Mesothelial cell of epicardium (in vitro differentiated cells): ENCODE results near the gene STK32B. TPM values are rescaled to one million over a fixed set of nuclear protein-coding genes. Genes with fewer than 3 reads are reported as not detected.

ENCODE experiments used
- DNase-seq, 2 experiments: peaks; one replicate each; pipeline ENCODE4 v3.0.0; 2021; ENCODE audit warnings: low spot score in 2 of 2; ENCODE audit not compliant: unreplicated experiment in 2 of 2
- H3K27ac Mint-ChIP-seq: 2 replicates; pipeline ENCODE4 v1.8.0; 2021; ENCODE audit warnings: mixed read lengths
- H3K27me3 Mint-ChIP-seq: 2 replicates; pipeline ENCODE4 v1.8.0; 2021; ENCODE audit warnings: low read depth, mixed read lengths
- H3K36me3 Mint-ChIP-seq: 2 replicates; pipeline ENCODE4 v1.8.0; 2021; ENCODE audit warnings: mixed read lengths
- H3K4me1 Mint-ChIP-seq: 2 replicates; pipeline ENCODE4 v1.8.0; 2021; ENCODE audit warnings: mixed read lengths
- H3K4me3 Mint-ChIP-seq: 2 replicates; pipeline ENCODE4 v1.8.0; 2021; ENCODE audit warnings: mild to moderate bottlenecking, moderate library complexity, mixed read lengths
- H3K9me3 Mint-ChIP-seq: 2 replicates; pipeline ENCODE4 v1.8.0; 2021; ENCODE audit warnings: mixed read lengths
- total RNA-seq: library from RNA; stranded (reverse); gene quantifications from 3 replicates; pipeline ENCODE4 v1.2.1, GENCODE V29; 2021
- TF ChIP-seq, protein P1 (sequence below): fragments of 200-600 bp; sonication (generic); IDR thresholded peaks from one replicate; pipeline ENCODE4 v1.5.0; 2021; ENCODE audit warnings: antibody characterized with exemption; ENCODE audit not compliant: unreplicated experiment

Gene STK32B
- total RNA-seq, 1 donor from 2014 or later = 0.96 TPM

DNA sequence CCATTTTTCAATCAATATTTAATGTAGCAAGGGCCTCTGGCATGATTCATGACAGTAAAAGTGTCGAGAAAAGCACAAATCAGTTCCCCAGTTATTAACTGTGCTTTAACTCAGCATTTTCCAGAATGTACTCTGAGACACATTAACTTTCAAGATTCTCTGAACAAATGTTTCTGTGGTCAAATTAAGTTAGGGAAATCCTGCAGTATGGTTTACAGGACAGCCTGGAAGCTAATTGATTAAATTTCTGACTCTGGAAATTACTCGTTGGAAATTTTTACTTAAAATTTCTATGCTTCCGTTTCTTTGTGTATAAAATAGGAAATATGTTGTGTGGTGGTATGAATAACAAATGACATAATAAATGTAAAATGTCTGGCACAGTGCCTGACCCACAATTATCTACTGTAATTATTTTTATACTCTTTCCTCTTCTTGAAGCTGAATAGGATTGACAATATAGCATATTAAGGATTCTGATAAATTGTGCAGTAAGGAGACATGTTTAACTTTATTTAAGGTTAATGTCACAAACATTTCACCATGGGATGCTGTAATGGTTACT lies 33.7 kb downstream of the STK32B start:
- TF ChIP-seq, protein P1, sequence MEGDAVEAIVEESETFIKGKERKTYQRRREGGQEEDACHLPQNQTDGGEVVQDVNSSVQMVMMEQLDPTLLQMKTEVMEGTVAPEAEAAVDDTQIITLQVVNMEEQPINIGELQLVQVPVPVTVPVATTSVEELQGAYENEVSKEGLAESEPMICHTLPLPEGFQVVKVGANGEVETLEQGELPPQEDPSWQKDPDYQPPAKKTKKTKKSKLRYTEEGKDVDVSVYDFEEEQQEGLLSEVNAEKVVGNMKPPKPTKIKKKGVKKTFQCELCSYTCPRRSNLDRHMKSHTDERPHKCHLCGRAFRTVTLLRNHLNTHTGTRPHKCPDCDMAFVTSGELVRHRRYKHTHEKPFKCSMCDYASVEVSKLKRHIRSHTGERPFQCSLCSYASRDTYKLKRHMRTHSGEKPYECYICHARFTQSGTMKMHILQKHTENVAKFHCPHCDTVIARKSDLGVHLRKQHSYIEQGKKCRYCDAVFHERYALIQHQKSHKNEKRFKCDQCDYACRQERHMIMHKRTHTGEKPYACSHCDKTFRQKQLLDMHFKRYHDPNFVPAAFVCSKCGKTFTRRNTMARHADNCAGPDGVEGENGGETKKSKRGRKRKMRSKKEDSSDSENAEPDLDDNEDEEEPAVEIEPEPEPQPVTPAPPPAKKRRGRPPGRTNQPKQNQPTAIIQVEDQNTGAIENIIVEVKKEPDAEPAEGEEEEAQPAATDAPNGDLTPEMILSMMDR = no peak
- Mint-ChIP-seq H3K9me3 (peaks cover 42% of the 10 kb centered on the region), H3K36me3 (peaks cover 1% of the 10 kb centered on the region), H3K4me3 (no peak overlapping the region), H3K27ac (no peak overlapping the region), H3K27me3 (peaks cover 19% of the 10 kb centered on the region), H3K4me1 (no peaks in the 10 kb centered on the region)
- no peak for DNase-seq

- H3K36me3 Mint-ChIP-seq = peaks cover 1% of the 10 kb centered on the region
- peaks cover 40% of the 10 kb centered on the region for H3K9me3 Mint-ChIP-seq
- H3K27ac Mint-ChIP-seq = no peak overlapping the region
- TF ChIP-seq, protein P1 = no peak
- no peak overlapping the region for H3K4me3 Mint-ChIP-seq
- H3K4me1 Mint-ChIP-seq = no peaks in the 10 kb centered on the region
- DNase-seq = no peak
- peaks cover 8% of the 10 kb centered on the region for H3K27me3 Mint-ChIP-seq
These were observed 35.3 kb downstream of the STK32B start for GRCh38 chr4:5086535-5086934.

- Mint-ChIP-seq H3K36me3 (no peaks in the 10 kb centered on the region), H3K27me3 (peaks cover 35% of the 10 kb centered on the region), H3K4me1 (no peaks in the 10 kb centered on the region), H3K4me3 (no peak overlapping the region), H3K9me3 (peaks cover 7% of the 10 kb centered on the region), H3K27ac (no peak overlapping the region)
- TF ChIP-seq, protein P1 = no peak
- DNase-seq = no peak
These were observed 45.0 kb downstream of the STK32B start for GRCh38 chr4:5096261-5096660.

DNA sequence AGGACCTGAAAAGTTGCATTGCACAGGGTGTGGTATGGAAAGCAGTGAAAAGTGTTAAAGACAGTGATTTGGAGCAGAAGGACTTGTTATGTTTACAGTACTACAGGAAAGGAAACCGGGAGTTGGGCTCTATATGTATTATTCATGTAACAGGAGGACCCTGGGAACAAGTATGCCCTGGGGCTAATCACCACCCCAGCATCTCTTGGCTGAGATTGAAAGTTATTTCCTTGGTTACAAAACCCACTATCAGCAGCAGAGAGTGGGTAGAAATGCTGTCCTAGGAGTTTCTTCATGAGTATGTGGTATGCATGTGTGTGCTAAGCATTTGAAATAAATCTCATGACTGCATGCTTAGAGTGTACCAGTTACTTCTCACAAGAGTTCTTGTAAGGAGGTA lies 46.9 kb downstream of the STK32B start:
- Mint-ChIP-seq H3K27ac (no peak overlapping the region), H3K36me3 (no peaks in the 10 kb centered on the region), H3K27me3 (peaks cover 40% of the 10 kb centered on the region), H3K9me3 (no peaks in the 10 kb centered on the region), H3K4me1 (no peaks in the 10 kb centered on the region), H3K4me3 (no peak overlapping the region)
- no peak for DNase-seq
- TF ChIP-seq, protein P1 = no peak

GRCh38 chr4:5100336-5100735 lies 49.1 kb downstream of the STK32B start:
- TF ChIP-seq, protein P1 = no peak
- Mint-ChIP-seq H3K9me3 (no peaks in the 10 kb centered on the region), H3K36me3 (no peaks in the 10 kb centered on the region), H3K27ac (no peak overlapping the region), H3K4me1 (no peaks in the 10 kb centered on the region), H3K4me3 (no peak overlapping the region), H3K27me3 (peaks cover 51% of the 10 kb centered on the region)
- no peak for DNase-seq

DNA sequence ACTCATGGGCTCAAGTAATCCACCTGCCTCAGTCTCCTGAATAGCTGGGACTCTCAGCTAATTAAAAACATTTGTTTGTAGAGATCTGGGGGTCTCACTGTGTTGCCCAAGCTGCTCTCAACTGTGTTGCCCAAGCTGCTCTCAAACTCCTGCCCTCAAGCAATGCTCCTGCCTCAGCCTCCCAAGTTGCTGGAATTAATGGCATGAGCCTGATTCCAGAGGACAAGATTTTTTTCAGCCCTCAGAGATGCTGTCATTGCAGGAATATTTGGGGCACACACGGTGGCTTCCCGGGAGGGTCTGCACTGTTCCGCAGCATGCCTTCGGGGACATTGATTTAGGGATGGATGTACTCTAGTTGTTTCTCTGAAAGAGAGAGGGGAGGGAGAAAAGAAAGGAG lies 49.7 kb downstream of the STK32B start:
- DNase-seq = no peak
- H3K9me3 Mint-ChIP-seq = no peaks in the 10 kb centered on the region
- peaks cover 52% of the 10 kb centered on the region for H3K27me3 Mint-ChIP-seq
- H3K27ac Mint-ChIP-seq = no peak overlapping the region
- H3K36me3 Mint-ChIP-seq = no peaks in the 10 kb centered on the region
- no peaks in the 10 kb centered on the region for H3K4me1 Mint-ChIP-seq
- TF ChIP-seq, protein P1 = no peak
- no peak overlapping the region for H3K4me3 Mint-ChIP-seq
